GM12865 (cell line): Measurements from ENCODE around the gene CPNE2.
"Not testable (repeated sequence)": the region's sequence is repeated elsewhere in the genome, so short reads cannot be mapped to it uniquely, and the experiment has no call there.

Experiments used
- DNase-seq: peaks from one replicate; pipeline ENCODE4 v3.0.0; 2010; ENCODE audit warnings: low read depth
- H3K4me3 ChIP-seq: 2 replicates; pipeline ENCODE4 v1.5.1; 2011; ENCODE audit warnings: mild to moderate bottlenecking, low read depth, low read length, control low read depth
- CTCF ChIP-seq: IDR thresholded peaks from 2 replicates; pipeline ENCODE4 v1.5.1; 2011; ENCODE audit warnings: low read length, control low read depth, low read depth, inconsistent platforms; ENCODE audit not compliant: insufficient read depth; ENCODE audit errors: missing control alignments

CPNE2 gene

GRCh38 chr16:57060323-57061083, 31.9 kb upstream of the CPNE2 start:
- H3K4me3 ChIP-seq, result no peak overlapping the region
- no peak for TF ChIP-seq CTCF
- no peak for DNase-seq

DNA sequence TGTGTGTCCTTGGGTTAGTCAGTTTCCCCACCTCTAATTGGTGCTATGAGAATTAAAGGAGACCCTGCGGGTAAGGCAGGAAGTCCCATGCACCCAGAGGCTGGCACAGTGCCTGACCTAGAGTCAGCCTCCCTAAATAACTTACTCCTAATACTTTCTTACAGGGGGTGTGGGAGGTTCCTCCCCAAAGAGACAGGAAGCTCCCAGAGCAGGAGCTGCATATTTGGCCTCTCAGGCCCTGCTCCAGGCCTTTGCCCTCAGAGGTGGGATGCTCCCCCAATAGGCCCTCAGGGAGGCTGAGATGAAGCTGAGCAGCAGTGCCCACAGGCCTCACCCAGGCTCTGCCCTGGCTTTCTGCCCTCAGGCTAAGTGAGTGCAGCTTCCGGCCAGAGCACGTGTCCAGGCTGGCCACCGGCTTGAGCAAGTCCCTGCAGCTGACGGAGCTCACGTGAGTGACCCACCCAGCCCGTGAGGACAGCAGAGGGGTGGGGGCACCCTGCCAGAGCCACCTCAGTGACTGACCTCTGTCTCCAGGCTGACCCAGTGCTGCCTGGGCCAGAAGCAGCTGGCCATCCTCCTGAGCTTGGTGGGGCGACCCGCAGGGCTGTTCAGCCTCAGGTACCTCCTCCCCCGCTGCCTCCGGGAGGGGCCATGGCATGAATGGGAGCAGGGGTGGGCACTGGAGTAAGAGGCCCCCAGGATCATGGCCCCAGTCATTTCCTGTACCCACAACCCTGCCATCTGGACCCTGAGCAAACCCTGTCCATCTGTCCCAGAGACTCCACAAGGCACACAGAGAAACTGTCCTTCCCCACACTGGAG, 31.1 kb upstream of the CPNE2 start:
- DNase-seq, result no peak
- no peak for TF ChIP-seq CTCF
- no peak overlapping the region for H3K4me3 ChIP-seq

DNA sequence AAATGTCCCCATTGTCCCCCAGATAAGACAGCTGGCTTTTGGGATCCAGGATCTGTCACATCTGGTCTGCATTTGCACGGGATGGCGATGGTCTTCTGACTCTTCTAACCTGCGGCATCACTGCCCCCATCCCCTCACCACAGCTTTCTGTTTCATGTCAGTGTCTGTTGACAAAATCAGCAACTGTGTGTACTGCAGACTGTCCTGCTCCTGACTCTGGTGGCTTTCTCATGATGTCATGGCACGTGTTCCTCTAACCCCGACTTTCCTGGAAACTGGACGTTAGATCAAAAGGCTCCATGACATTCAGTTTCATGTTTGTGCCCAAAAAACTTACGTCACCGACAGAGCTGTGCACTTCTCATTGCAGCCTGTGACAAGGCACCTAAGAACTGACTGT, 30.1 kb upstream of the CPNE2 start:
- no peak for TF ChIP-seq CTCF
- DNase-seq, result no peak

GRCh38 chr16:57063189-57063588, 29.2 kb upstream of the CPNE2 start:
- not testable (repeated sequence) for DNase-seq

More for the DNA sequence above, 30.1 kb upstream of the CPNE2 start:
- H3K4me3 ChIP-seq, result no peak overlapping the region

DNA sequence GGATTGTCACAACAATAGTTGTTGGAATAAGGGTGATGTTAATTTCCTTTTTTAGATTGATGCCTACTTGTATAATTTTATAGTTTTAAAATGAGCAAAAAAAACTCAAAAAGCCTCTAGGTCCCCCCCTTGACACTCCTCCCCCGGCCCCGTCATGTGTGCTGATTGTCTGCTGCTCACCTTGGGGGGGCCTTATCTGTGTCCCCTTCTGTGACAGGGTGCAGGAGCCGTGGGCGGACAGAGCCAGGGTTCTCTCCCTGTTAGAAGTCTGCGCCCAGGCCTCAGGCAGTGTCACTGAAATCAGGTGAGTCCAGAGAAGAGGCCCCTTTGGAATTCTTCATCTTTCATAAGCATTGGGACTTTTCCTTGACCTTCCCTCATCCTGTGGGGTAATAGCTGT, 27.4 kb upstream of the CPNE2 start:
- no peak overlapping the region for H3K4me3 ChIP-seq
- TF ChIP-seq CTCF, result no peak
- DNase-seq, result no peak

More at GRCh38 chr16:57063189-57063588, 29.2 kb upstream of the CPNE2 start:
- H3K4me3 ChIP-seq, result not testable (repeated sequence)

DNA sequence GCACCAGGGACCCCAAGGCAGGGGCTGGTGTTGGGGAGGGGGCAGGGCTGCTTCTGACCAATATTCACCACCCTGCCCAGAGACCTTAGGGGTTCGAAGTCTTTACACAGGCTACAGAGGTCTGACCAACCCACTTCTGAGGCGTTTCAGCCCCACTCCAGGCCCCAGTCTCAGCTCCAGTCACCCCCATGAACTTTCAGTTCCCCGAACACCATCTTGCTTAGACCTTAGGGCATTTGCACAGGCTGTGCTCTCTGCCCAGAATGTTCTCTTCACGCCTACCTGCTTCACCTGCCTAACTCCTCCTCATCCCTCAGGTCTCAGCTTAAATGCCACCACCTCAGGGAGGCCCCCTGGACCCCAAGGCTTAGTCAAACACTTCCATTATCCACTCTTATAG, 25.8 kb upstream of the CPNE2 start:
- no peak for TF ChIP-seq CTCF
- no peak overlapping the region for H3K4me3 ChIP-seq
- no peak for DNase-seq

GRCh38 chr16:57067347-57067746, 25.0 kb upstream of the CPNE2 start:
- no peak overlapping the region for H3K4me3 ChIP-seq
- TF ChIP-seq CTCF, result no peak
- no peak for DNase-seq
